ENCODE measurements around the gene CERK. TPM values are rescaled to one million over a fixed set of nuclear protein-coding genes. Genes with fewer than 3 reads are reported as not detected.

CERK gene
- total RNA-seq, 1 donor from 2014 or later = 67.5 TPM

DNA sequence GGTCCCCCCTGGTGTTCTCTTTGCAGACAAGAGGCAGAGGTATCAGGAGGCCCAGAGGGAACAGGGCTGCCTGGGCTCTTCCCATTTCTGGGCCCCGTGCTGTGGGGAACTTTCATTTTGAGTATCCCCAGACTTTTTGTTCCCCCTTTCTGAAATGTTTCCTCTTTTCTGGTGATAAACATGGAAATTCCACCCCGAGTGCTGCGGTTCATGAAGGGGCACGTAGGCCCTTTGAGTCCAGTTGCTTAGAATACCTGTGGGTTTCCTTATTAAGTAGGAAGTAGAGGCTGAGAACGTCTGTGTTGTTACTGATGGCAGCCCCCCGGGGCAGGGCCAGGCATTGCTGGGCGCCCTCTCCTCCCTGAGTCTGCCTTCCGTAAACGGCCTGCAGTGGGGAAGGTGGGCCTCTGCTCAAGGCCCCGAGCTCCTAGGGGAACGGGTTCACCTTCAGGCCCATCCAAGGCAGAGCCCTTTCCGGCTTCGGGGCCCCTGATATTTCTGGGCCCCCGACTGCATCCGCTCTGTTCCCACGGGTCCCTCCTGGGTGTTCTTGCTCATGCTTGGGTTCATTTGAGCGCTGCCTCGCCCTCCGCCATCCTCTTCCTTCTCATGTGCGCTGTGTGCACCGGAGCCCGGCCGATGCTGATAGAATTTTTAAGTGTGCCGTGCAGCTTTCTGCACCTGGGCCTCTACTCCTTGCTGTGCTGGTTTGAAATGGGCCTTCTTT lies 36.4 kb upstream of the CERK start:
- Mint-ChIP-seq H3K27ac (peak overlapping the region; percentile 88), H3K27me3 (no peaks in the 10 kb centered on the region), H3K36me3 (no peaks in the 10 kb centered on the region), H3K4me3 (peak overlapping the region; percentile 51), H3K9me3 (no peaks in the 10 kb centered on the region), H3K4me1 (ENCODE audit: unreplicated experiment) (peaks cover 45% of the 10 kb centered on the region)
- no peak for TF ChIP-seq CTCF (conservative IDR thresholded peaks at IDR 0.05)
- no peak for DNase-seq (ENCODE audit: extremely low spot score, unreplicated experiment)

DNA sequence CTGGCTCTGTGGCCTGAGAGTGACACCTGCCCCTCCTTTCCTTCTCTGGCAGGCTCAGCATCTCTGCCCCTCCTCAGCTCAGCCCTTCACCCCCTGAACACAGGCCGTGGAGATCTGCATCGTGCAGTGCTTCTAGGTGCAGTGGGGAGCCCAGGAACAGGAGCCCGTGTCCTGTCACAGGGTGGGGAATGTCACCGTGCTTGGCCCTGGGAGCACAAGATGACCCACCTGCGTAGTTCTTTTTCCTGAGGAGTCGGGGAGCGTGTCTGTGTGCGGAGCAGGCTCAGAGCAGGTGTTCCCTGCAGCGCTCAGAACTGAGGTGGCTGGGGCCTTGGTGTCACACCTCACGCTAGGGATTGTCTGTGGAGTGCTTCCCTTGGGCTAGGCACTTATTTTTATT lies 35.0 kb upstream of the CERK start:
- H3K27me3 Mint-ChIP-seq = no peaks in the 10 kb centered on the region
- no peaks in the 10 kb centered on the region for H3K9me3 Mint-ChIP-seq
- DNase-seq (ENCODE audit: extremely low spot score, unreplicated experiment) = no peak
- H3K4me1 Mint-ChIP-seq (ENCODE audit: unreplicated experiment) = peaks cover 47% of the 10 kb centered on the region
- H3K27ac Mint-ChIP-seq = peak overlapping the region; percentile 79
- H3K36me3 Mint-ChIP-seq = no peaks in the 10 kb centered on the region
- no peak overlapping the region for H3K4me3 Mint-ChIP-seq
- TF ChIP-seq CTCF (conservative IDR thresholded peaks at IDR 0.05) = no peak

DNA sequence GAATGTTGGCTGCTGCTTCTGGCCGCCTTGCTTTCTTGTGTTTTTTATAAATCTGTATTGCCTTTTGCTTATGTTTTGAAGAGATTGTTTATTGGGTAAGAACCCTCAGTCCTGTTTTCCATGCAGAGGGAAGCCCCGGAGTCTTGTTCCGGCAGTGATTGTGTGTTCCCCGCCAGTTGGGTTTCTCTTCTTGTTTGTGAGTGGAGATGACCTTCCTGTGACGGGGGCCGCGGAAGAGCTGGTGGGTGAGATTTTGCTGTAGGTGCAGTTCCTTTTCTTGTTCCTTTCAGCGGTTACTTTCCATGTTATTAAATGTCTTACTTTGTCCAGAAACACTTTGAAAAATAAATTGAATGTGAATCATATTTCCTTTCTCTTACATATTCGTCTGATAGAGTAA lies 32.7 kb upstream of the CERK start:
- Mint-ChIP-seq H3K9me3 (no peaks in the 10 kb centered on the region), H3K36me3 (no peaks in the 10 kb centered on the region), H3K4me3 (no peak overlapping the region), H3K27me3 (no peaks in the 10 kb centered on the region), H3K4me1 (ENCODE audit: unreplicated experiment) (peaks cover 36% of the 10 kb centered on the region), H3K27ac (peak overlapping the region; percentile 37)
- no peak for DNase-seq (ENCODE audit: extremely low spot score, unreplicated experiment)
- TF ChIP-seq CTCF (conservative IDR thresholded peaks at IDR 0.05) = no peak

DNA sequence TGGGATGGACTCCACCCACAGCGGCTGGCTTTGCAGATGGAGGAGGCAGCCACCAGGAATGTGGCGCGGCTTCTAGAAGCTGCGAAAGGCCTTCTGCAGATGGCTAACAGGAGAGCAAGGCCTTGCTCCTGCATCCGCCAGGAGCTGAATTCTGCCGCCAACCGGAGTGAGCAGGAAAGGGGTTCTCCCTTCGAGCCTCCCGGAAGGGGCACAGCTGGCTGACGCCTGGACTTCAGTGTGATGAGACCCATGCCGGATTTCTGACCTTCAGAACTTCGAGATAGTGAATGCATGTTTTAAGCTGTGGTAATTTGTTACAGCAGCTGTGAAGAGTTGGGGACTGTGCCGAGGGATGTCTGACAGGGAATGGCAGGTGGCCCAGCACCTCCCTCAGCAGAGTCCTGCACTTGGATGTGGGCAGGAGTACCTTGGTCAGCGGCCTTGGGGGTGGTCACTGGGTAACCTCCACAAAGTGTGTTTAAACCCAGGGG lies 32.1 kb upstream of the CERK start:
- no peak for TF ChIP-seq CTCF (conservative IDR thresholded peaks at IDR 0.05)
- Mint-ChIP-seq H3K27ac (peak overlapping the region; percentile 37), H3K4me1 (ENCODE audit: unreplicated experiment) (peaks cover 31% of the 10 kb centered on the region), H3K36me3 (no peaks in the 10 kb centered on the region), H3K4me3 (no peak overlapping the region), H3K9me3 (no peaks in the 10 kb centered on the region), H3K27me3 (no peaks in the 10 kb centered on the region)
- DNase-seq (ENCODE audit: extremely low spot score, unreplicated experiment) = no peak

DNA sequence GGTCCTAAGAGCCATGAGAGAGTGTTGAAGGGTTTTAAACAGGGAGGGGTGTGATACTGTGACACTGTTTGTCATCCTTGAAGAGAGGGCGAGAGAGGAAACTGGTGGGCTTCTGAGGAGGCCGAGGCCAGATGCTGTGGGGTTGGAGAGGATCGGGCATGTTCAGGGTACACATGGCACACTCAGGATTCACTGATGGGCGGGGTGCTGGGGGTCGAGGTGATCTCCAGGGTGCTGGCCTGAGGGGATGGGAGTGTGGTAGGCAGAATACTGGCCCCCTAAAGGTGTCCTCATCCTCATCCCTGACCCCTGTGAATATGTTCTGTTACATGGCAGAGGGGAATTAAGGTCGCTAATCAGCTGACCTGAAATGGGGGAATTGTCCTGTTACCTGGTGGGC lies 31.7 kb upstream of the CERK start:
- Mint-ChIP-seq H3K36me3 (no peaks in the 10 kb centered on the region), H3K4me1 (ENCODE audit: unreplicated experiment) (peaks cover 26% of the 10 kb centered on the region), H3K9me3 (no peaks in the 10 kb centered on the region), H3K27ac (peak overlapping the region; percentile 56), H3K27me3 (no peaks in the 10 kb centered on the region), H3K4me3 (no peak overlapping the region)
- no peak for DNase-seq (ENCODE audit: extremely low spot score, unreplicated experiment)
- TF ChIP-seq CTCF (conservative IDR thresholded peaks at IDR 0.05) = no peak
